A673 (cell line): ENCODE measurements around the gene DOCK8.

Experiments
- EZH2 ChIP-seq: fragments of 200-600 bp; sonication (generic); IDR thresholded peaks from 2 replicates; pipeline ENCODE4 v1.6.1; 2017; ENCODE audit warnings: borderline replicate concordance, low read depth, mild to moderate bottlenecking, mixed read lengths, antibody characterized with exemption, low read length; ENCODE audit not compliant: poor library complexity, severe bottlenecking
- TF ChIP-seq, protein P1 (sequence below): fragments of 300-800, 200-600 bp; sonication (generic); conservative IDR thresholded peaks from 2 replicates; pipeline ENCODE4 v1.5.1; 2017; ENCODE audit warnings: low read depth, mild to moderate bottlenecking, antibody characterized with exemption, low read length, moderate library complexity, mixed read lengths

DNA sequence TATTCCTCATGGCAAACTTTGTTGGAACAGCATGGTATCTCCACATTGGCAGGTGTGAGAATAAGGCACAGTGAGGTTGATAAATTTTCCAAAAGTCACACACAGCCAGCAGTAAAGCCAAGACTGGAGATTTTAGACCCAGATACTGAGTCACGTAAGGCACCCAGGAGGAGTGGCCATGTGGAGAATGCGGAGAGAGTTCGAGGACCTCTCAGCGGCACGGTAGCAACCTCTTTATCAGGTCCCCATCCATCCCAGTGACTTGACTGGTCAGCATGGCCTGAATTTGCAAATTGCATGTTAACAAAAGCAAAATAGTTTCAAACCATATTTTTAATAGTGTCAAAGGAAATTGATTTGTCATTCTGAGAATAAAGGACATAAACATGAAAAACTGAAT, 183.4 kb downstream of the DOCK8 start:
- TF ChIP-seq, protein P1, sequence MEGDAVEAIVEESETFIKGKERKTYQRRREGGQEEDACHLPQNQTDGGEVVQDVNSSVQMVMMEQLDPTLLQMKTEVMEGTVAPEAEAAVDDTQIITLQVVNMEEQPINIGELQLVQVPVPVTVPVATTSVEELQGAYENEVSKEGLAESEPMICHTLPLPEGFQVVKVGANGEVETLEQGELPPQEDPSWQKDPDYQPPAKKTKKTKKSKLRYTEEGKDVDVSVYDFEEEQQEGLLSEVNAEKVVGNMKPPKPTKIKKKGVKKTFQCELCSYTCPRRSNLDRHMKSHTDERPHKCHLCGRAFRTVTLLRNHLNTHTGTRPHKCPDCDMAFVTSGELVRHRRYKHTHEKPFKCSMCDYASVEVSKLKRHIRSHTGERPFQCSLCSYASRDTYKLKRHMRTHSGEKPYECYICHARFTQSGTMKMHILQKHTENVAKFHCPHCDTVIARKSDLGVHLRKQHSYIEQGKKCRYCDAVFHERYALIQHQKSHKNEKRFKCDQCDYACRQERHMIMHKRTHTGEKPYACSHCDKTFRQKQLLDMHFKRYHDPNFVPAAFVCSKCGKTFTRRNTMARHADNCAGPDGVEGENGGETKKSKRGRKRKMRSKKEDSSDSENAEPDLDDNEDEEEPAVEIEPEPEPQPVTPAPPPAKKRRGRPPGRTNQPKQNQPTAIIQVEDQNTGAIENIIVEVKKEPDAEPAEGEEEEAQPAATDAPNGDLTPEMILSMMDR = no peak
- TF ChIP-seq EZH2 = no peak
